HL-60/S4 (cell line): ENCODE data around the gene APOLD1.
"Not testable (repeated sequence)": the region's sequence is repeated elsewhere in the genome, so short reads cannot be mapped to it uniquely, and the experiment has no call there.

Source experiments
- in situ Hi-C: fragments of 300-500 bp; cut with MboI; formaldehyde crosslinking; loops from 2 replicates; pipeline ENCODE4 v1.14.3; 2022; ENCODE audit warnings: low sequenced_read_pairs

The APOLD1 gene

GRCh38 chr12:12807517-12807903 is 22.1 kb downstream of the APOLD1 start:
- in situ Hi-C loops, result not testable (repeated sequence)

- in situ Hi-C loops, result no loop called here
These were observed 22.7 kb downstream of the APOLD1 start for GRCh38 chr12:12807970-12808702.

- in situ Hi-C loops, result no loop called here
These were observed 25.1 kb downstream of the APOLD1 start for GRCh38 chr12:12810553-12811021.

GRCh38 chr12:12811343-12811742 is 25.9 kb downstream of the APOLD1 start:
- in situ Hi-C loops, result no loop called here

GRCh38 chr12:12812174-12812573 is 26.7 kb downstream of the APOLD1 start:
- in situ Hi-C loops, result no loop called here

- in situ Hi-C loops, result no loop called here
These were observed 27.2 kb downstream of the APOLD1 start for GRCh38 chr12:12812618-12813119.

GRCh38 chr12:12813120-12814101 is 28.0 kb downstream of the APOLD1 start, which contains the start of gene DDX47:
Gene DDX47 (plus strand): TSS chr12:12813346. CDS start chr12:12813368, 22 bp downstream.
- in situ Hi-C loops, result no loop called here

GRCh38 chr12:12817616-12818015 is 32.2 kb downstream of the APOLD1 start:
- in situ Hi-C loops, result no loop called here

- in situ Hi-C loops, result no loop called here
These were observed 33.2 kb downstream of the APOLD1 start for GRCh38 chr12:12818701-12819100.

- in situ Hi-C loops, result no loop called here
These were observed 33.8 kb downstream of the APOLD1 start for GRCh38 chr12:12819221-12819620.

- in situ Hi-C loops, result no loop called here
These were observed 34.4 kb downstream of the APOLD1 start for GRCh38 chr12:12819752-12820311.

- in situ Hi-C loops, result not testable (repeated sequence)
These were observed 34.9 kb downstream of the APOLD1 start for GRCh38 chr12:12820376-12820775.

- in situ Hi-C loops, result no loop called here
These were observed 36.5 kb downstream of the APOLD1 start for GRCh38 chr12:12821975-12822374.

- in situ Hi-C loops, result no loop called here
These were observed 37.4 kb downstream of the APOLD1 start for GRCh38 chr12:12822886-12823285.

GRCh38 chr12:12823300-12823699 is 37.8 kb downstream of the APOLD1 start:
- in situ Hi-C loops, result no loop called here

GRCh38 chr12:12823811-12824210 is 38.4 kb downstream of the APOLD1 start:
- in situ Hi-C loops, result no loop called here

- in situ Hi-C loops, result no loop called here
These were observed 50.1 kb downstream of the APOLD1 start for GRCh38 chr12:12835378-12836146.

GRCh38 chr12:12836571-12836970 is 51.1 kb downstream of the APOLD1 start:
- in situ Hi-C loops, result no loop called here

GRCh38 chr12:12837025-12837812 is 51.8 kb downstream of the APOLD1 start:
- in situ Hi-C loops, result no loop called here

GRCh38 chr12:12837813-12838153 is 52.3 kb downstream of the APOLD1 start:
- in situ Hi-C loops, result no loop called here
